Ecto neural progenitor cell (in vitro differentiated cells): ENCODE measurements around the gene KATNAL1.

Experiments
- DNase-seq: peaks from one replicate; pipeline ENCODE4 v3.0.0-alpha.2; 2018; ENCODE audit warnings: low spot score

The KATNAL1 gene

GRCh38 chr13:30163441-30163840 lies 143.9 kb downstream of the KATNAL1 start:
- no peak for DNase-seq

- no peak for DNase-seq
Observed at GRCh38 chr13:30159446-30159839, 147.9 kb downstream of the KATNAL1 start.

GRCh38 chr13:30158774-30159445 lies 148.4 kb downstream of the KATNAL1 start:
- no peak for DNase-seq

- no peak for DNase-seq
Observed at GRCh38 chr13:30157616-30157993, 149.7 kb downstream of the KATNAL1 start.

GRCh38 chr13:30156826-30157615 lies 150.3 kb downstream of the KATNAL1 start:
- no peak for DNase-seq

GRCh38 chr13:30156270-30156669 lies 151.1 kb downstream of the KATNAL1 start:
- no peak for DNase-seq

GRCh38 chr13:30154931-30155330 lies 152.4 kb downstream of the KATNAL1 start:
- no peak for DNase-seq

GRCh38 chr13:30154531-30154930 lies 152.8 kb downstream of the KATNAL1 start:
- DNase-seq, result no peak

- DNase-seq, result peak; percentile 67
Observed at GRCh38 chr13:30153545-30154426, 153.6 kb downstream of the KATNAL1 start.
